Measurements from ENCODE around the gene TLL1. TPM values are rescaled to one million over a fixed set of nuclear protein-coding genes. Genes with fewer than 3 reads are reported as not detected.

The TLL1 gene
- polyA plus RNA-seq, 3 donors, result not detected

GRCh38 chr4:166144607-166145006 is 271.6 kb downstream of the TLL1 start:
- Mint-ChIP-seq H3K27ac (no peak overlapping the region), H3K27me3 (ENCODE audit: low read depth in 3 of 3) (no peaks in the 10 kb centered on the region), H3K9me3 (no peaks in the 10 kb centered on the region), H3K4me3 (no peak overlapping the region), H3K36me3 (no peaks in the 10 kb centered on the region), H3K4me1 (no peaks in the 10 kb centered on the region)
- no peaks in the 10 kb centered on the region for H3K4me1 ChIP-seq (ENCODE audit: control insufficient read depth in 1 of 2, insufficient read depth in 2 of 2, low read length in 2 of 2)
- H3K4me2 ChIP-seq (replicated peaks; ENCODE audit: extremely low read depth, low read length, poor library complexity, severe bottlenecking), result no peak overlapping the region
- no peaks in the 10 kb centered on the region for H3K79me2 ChIP-seq (ENCODE audit: insufficient read depth, low read length)
- H3K27ac ChIP-seq (ENCODE audit: low read depth in 1 of 2, low read length in 2 of 2), result no peak overlapping the region
- TF ChIP-seq, protein P1, sequence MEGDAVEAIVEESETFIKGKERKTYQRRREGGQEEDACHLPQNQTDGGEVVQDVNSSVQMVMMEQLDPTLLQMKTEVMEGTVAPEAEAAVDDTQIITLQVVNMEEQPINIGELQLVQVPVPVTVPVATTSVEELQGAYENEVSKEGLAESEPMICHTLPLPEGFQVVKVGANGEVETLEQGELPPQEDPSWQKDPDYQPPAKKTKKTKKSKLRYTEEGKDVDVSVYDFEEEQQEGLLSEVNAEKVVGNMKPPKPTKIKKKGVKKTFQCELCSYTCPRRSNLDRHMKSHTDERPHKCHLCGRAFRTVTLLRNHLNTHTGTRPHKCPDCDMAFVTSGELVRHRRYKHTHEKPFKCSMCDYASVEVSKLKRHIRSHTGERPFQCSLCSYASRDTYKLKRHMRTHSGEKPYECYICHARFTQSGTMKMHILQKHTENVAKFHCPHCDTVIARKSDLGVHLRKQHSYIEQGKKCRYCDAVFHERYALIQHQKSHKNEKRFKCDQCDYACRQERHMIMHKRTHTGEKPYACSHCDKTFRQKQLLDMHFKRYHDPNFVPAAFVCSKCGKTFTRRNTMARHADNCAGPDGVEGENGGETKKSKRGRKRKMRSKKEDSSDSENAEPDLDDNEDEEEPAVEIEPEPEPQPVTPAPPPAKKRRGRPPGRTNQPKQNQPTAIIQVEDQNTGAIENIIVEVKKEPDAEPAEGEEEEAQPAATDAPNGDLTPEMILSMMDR (IDR thresholded peaks at IDR 0.05), result no peak
- no peaks in the 10 kb centered on the region for H3K9me3 ChIP-seq (replicated peaks in 1 of 2; ENCODE audit: control insufficient read depth in 1 of 2, insufficient read depth in 1 of 2, low read length in 2 of 2)
- H3K9ac ChIP-seq (ENCODE audit: insufficient read depth, low read length, poor library complexity, severe bottlenecking), result no peak overlapping the region
- H4K20me1 ChIP-seq (ENCODE audit: insufficient read depth, low read length), result no peaks in the 10 kb centered on the region
- intact Hi-C loops (cut with micrococcal nuclease), result no loop called here
- no peaks in the 10 kb centered on the region for H3K36me3 ChIP-seq (replicated peaks in 1 of 2; ENCODE audit: control insufficient read depth in 1 of 2, insufficient read depth in 2 of 2, low read length in 2 of 2)
- no peak overlapping the region for H3K4me3 ChIP-seq (replicated peaks in 1 of 3; ENCODE audit: low read depth in 2 of 3, low read length in 3 of 3)
- DNase-seq, result no peak
- no CpG with 5 or more reads among the region's 4 CpGs for WGBS (ENCODE audit: insufficient coverage)
- no peak overlapping the region for H2AFZ ChIP-seq (ENCODE audit: insufficient read depth, low read depth, low read length, poor library complexity, severe bottlenecking)
- no peaks in the 10 kb centered on the region for H3K27me3 ChIP-seq (ENCODE audit: control insufficient read depth in 2 of 2, insufficient read depth in 2 of 2, low read length in 2 of 2)

- H3K9ac ChIP-seq (ENCODE audit: insufficient read depth, low read length, poor library complexity, severe bottlenecking), result no peak overlapping the region
- TF ChIP-seq, protein P1 (IDR thresholded peaks at IDR 0.05), result no peak
- no peaks in the 10 kb centered on the region for H4K20me1 ChIP-seq (ENCODE audit: insufficient read depth, low read length)
- H3K27ac ChIP-seq (ENCODE audit: low read depth in 1 of 2, low read length in 2 of 2), result no peak overlapping the region
- H3K36me3 ChIP-seq (replicated peaks in 1 of 2; ENCODE audit: control insufficient read depth in 1 of 2, insufficient read depth in 2 of 2, low read length in 2 of 2), result no peaks in the 10 kb centered on the region
- H2AFZ ChIP-seq (ENCODE audit: insufficient read depth, low read depth, low read length, poor library complexity, severe bottlenecking), result no peak overlapping the region
- WGBS (ENCODE audit: insufficient coverage), result no CpG with 5 or more reads among the region's 6 CpGs
- H3K9me3 ChIP-seq (replicated peaks in 1 of 2; ENCODE audit: control insufficient read depth in 1 of 2, insufficient read depth in 1 of 2, low read length in 2 of 2), result no peaks in the 10 kb centered on the region
- no peaks in the 10 kb centered on the region for H3K36me3 Mint-ChIP-seq
- no peak for DNase-seq
- H3K4me2 ChIP-seq (replicated peaks; ENCODE audit: extremely low read depth, low read length, poor library complexity, severe bottlenecking), result no peak overlapping the region
- H3K27me3 Mint-ChIP-seq (ENCODE audit: low read depth in 3 of 3), result no peaks in the 10 kb centered on the region
- no peak overlapping the region for H3K4me3 ChIP-seq (replicated peaks in 1 of 3; ENCODE audit: low read depth in 2 of 3, low read length in 3 of 3)
- H3K4me1 ChIP-seq (ENCODE audit: control insufficient read depth in 1 of 2, insufficient read depth in 2 of 2, low read length in 2 of 2), result no peaks in the 10 kb centered on the region
- peaks cover 0 to 1% (median 0%) of the 10 kb centered on the region in 7 donors for H3K9me3 Mint-ChIP-seq
- no peaks in the 10 kb centered on the region for H3K79me2 ChIP-seq (ENCODE audit: insufficient read depth, low read length)
- no peaks in the 10 kb centered on the region for H3K27me3 ChIP-seq (ENCODE audit: control insufficient read depth in 2 of 2, insufficient read depth in 2 of 2, low read length in 2 of 2)
- H3K4me1 Mint-ChIP-seq, result no peaks in the 10 kb centered on the region
- no peak overlapping the region for H3K4me3 Mint-ChIP-seq
- intact Hi-C loops (cut with micrococcal nuclease), result no loop called here
- no peak overlapping the region for H3K27ac Mint-ChIP-seq
Observed at GRCh38 chr4:166146806-166147540, 273.9 kb downstream of the TLL1 start.

Small RNA genes within 50 kb of the gene (small RNA-seq; reads per million reads assigned to genes)
- gene RNA5SP170 (ENCODE audit: insufficient read length, low read depth), result not detected

Measured in CD14-positive monocyte (primary cell).